Adrenal gland (tissue), 5 donors: ENCODE data around the gene FAF1.

Experiments used
- CTCF ChIP-seq, 6 experiments: fragments of 450-650 bp in 4 of 6; fragments of 200-600 bp in 2 of 6; sonication (generic) in 1 of 6; IDR thresholded peaks; 1 replicate in 5 of 6; 2 replicates in 1 of 6; pipeline versions ENCODE4 v1.5.1 to v1.8.0; 2016 to 2021; ENCODE audit warnings: antibody characterized with exemption in 6 of 6, mild to moderate bottlenecking in 2 of 6, moderate library complexity in 1 of 6
- POLR2A ChIP-seq, 2 donors: fragments of 450-650 bp; IDR thresholded peaks; one replicate each; pipeline ENCODE4 v1.6.1; 2017; ENCODE audit warnings: antibody characterized with exemption in 2 of 2, mild to moderate bottlenecking in 2 of 2, moderate library complexity in 1 of 2
- donor health status: DM: no; HTN: no; CAD: no.

- no peak for TF ChIP-seq CTCF (IDR thresholded peaks at IDR 0.05)
- TF ChIP-seq POLR2A (IDR thresholded peaks at IDR 0.05), result no peak
These were observed 326.6 kb downstream of the FAF1 start for GRCh38 chr1:50633465-50633864.
